Lower lobe of right lung (tissue), 1 donor: ENCODE data around the gene PTPN18. TPM values are rescaled to one million over a fixed set of nuclear protein-coding genes. Genes with fewer than 3 reads are reported as not detected.

Source experiments
- total RNA-seq: library from RNA; stranded (reverse); fragmentation: NEBNext Ultra II Directional; extraction: Animal tissue kit (Norgen Biotek cat#: 25700); gene quantifications from one replicate; pipeline ENCODE4 v1.2.1, GENCODE V29; 2021
- donor health status: DM: no; HTN: yes; CAD: no; lungs with severe emphysema.

The PTPN18 gene
- total RNA-seq, 1 donor from 2014 or later, result 74.1 TPM

Other genes starting within 250 kb of the PTPN18 start
- gene POTEF, start 226.8 kb upstream of the PTPN18 start, total RNA-seq, result not detected
- 7.2 TPM for gene CCDC74B, start 210.9 kb upstream of the PTPN18 start, total RNA-seq
- 35.7 TPM for gene SMPD4, start 174.5 kb upstream of the PTPN18 start, total RNA-seq
- gene MZT2B, start 173.8 kb upstream of the PTPN18 start, total RNA-seq, result 125 TPM
- not detected for gene TUBA3E, start 157.6 kb upstream of the PTPN18 start, total RNA-seq
- 55.9 TPM for gene IMP4, start 13.2 kb upstream of the PTPN18 start, total RNA-seq
- gene POTEI, start 153.3 kb downstream of the PTPN18 start, total RNA-seq, result 0.24 TPM
- not detected for gene CFC1B, start 165.2 kb downstream of the PTPN18 start, total RNA-seq
- gene CFC1, start 243.5 kb downstream of the PTPN18 start, total RNA-seq, result not detected